GM18526 (cell line): ENCODE measurements around the gene ABHD6.

Experiments
- POLR2A ChIP-seq: IDR thresholded peaks from 3 replicates; pipeline ENCODE4 v1.6.1; 2011; ENCODE audit not compliant: insufficient read length; ENCODE audit errors: extremely low read depth

The ABHD6 gene

DNA sequence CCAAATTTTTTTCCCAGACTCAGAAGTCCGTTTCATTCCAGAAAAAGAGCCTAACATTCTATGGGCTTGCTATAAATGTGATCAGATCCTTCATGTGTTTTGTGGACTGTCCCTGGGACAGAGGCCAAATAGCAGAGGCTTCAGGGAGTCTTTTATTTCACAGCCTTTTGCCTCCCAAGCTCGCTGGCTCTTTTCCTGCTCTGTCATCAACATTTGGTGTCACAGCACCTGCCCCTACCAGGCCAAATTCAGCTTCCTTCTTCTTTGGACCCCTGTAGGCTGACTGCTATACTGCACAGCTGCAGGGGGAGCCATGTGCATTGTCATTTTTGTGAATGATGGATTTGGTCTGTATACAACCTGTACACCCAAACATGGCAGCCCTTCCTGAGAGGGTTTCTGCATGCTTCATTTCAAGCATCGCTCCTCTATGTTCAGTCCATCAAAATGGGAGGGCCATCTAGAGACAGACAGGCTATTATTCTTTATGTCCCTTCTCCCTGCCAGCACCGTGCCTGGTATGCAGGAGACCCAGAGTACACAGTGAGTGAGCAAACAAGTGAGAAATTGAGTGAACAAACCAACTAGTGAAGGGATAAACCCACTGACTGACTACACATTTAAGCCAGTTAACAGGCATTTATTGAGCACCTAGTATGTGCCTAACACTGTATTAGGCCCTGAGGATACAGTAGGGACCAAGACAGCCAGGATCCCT, 50.6 kb downstream of the ABHD6 start:
- TF ChIP-seq POLR2A: no peak

GRCh38 chr3:58291671-58292338, 54.2 kb downstream of the ABHD6 start:
- TF ChIP-seq POLR2A: no peak

GRCh38 chr3:58292866-58293265, 55.3 kb downstream of the ABHD6 start:
- TF ChIP-seq POLR2A: no peak

- no peak for TF ChIP-seq POLR2A
These were observed 55.9 kb downstream of the ABHD6 start for GRCh38 chr3:58293516-58293915.

DNA sequence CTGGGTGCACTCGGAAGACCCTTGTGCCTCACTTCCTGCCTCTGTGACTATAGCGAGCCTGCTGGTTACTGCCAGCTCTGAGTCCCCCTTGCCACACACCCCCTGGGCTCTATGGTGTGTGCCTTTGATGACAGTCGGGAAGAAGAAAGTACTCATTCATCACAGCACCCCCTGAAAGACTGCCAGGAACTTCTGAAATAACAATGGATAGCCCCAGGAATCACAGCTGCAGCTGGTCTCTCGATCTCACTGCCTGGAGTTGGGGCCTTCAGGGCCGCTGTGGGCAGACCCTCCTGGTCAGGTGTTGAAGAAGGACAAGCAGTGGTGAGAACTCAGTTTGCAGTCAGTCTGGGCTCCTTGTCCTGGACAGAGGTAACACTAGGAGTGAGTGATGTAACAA, 58.7 kb downstream of the ABHD6 start:
- no peak for TF ChIP-seq POLR2A

DNA sequence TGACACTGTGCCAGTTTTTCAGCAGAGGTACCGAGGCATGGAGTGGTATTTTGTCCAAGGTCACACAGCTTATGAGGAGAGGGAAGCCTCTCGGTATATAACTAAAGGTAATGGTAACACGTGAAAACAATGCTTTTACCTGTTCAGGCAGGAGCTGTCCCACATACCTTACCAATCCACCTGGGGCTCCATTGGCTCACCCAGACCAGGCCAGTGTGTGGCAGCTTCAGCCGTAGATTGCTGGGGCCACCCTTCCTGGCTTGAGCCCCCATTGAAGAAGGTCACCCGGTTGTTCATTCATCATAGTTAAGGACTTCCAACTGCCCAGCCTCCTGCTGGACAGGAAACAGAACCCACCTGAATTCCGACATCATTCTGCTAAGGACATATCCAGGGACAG, 59.3 kb downstream of the ABHD6 start:
- TF ChIP-seq POLR2A: no peak

GRCh38 chr3:58298190-58298589, 60.6 kb downstream of the ABHD6 start:
- no peak for TF ChIP-seq POLR2A

GRCh38 chr3:58299075-58299474, 61.5 kb downstream of the ABHD6 start:
- TF ChIP-seq POLR2A: no peak

DNA sequence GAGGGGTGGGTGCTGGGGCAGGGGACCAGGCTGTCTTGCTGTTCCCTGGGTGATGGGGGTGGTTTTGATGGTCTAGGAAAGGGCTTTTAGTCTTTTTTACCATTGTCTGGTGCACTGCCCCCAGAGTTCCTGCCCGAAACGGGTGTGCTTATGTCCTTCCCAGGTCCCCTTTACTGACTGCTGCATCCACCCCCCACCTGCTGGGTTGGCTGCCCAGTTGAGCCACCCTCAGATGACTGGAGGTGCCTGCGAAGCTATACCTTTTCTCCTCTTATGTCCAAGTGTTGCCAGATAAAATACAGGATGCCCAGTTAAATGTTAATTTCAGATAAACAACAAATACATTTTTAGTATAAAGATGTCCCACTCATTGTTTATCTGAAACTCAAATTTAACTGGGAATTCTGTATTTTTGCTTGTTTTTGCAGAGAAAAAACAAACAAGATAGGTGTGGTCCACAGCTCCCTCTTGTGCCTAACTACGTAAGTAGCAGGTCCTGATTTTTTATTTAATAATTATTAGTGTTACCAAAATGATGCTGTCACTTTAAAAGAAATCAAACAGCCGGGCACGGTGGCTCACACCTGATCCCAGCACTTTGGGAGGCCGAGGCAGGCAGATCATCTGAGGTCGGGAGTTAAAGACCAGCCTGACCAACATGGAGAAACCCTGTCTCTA, 62.4 kb downstream of the ABHD6 start:
- TF ChIP-seq POLR2A: no peak

DNA sequence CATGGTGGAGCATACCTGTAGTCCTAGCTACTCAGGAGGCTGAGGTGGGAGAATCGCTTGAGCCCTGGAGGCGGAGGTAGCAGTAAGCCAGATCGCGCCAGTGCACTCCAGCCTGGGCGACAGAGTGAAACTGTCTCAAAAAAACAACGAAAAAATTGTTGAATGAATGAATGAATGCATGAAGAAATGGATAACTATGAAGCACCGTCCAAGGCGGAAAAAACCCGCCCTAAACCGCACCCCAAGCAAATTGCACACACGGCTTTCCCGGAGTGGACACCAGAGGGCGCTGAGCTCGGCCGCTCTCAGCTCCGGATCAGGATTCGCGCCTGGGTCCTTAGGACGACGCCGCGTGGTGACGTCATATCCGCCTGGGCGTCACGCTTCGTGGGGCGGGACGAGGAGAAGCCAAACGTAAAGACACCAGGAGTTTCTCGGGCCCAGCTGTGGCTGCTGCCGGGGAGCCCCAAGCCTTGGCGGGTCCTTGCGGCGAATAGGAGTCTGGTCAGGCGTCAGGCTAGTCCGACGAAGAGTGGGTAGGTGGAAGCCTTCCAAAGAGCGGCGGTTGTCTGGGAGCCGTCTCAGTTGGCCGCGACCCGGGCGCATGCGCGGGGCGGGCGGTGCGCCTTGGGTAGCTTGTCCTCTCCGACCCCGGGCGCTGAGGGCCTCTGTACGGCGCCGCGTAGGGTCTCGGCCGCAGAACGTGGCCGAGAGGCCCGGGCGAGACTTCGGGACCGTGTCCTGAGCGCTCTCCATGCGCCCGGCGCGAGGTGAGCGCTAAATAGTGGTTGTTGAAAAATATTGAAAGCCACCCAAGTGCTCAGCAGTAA, 68.5 kb downstream of the ABHD6 start, which contains the start of the genes HTD2 and RPP14:
Gene HTD2 (plus strand): TSS at position 639 of the 830 bp plus-strand sequence. CDS start 11,094 bp downstream, outside the sequence.
Gene RPP14 (plus strand): TSS at position 364 of the 830 bp plus-strand sequence. CDS start 4,085 bp downstream, outside the sequence.
- peak; percentile 82 for TF ChIP-seq POLR2A

GRCh38 chr3:58307639-58308215, 70.1 kb downstream of the ABHD6 start:
- TF ChIP-seq POLR2A: no peak

GRCh38 chr3:58308728-58309127, 71.1 kb downstream of the ABHD6 start:
- TF ChIP-seq POLR2A: no peak

DNA sequence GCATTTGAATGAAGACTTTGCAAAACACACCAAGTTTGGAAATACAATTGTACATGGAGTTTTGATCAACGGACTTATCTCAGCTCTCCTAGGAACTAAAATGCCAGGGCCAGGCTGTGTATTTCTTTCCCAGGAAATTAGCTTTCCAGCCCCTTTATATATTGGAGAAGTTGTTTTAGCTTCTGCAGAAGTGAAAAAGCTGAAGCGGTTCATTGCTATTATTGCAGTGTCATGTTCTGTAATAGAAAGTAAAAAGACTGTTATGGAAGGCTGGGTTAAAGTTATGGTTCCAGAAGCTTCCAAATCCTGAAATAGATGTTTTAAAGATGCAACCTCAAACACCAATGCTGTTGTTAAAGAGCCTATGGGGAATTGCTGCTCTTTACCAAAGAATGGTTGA, 80.2 kb downstream of the ABHD6 start:
- no peak for TF ChIP-seq POLR2A

GRCh38 chr3:58321791-58322190, 84.2 kb downstream of the ABHD6 start:
- TF ChIP-seq POLR2A: no peak

- TF ChIP-seq POLR2A: no peak
These were observed 85.2 kb downstream of the ABHD6 start for GRCh38 chr3:58322793-58323192.
